Naive thymus-derived CD4-positive, alpha-beta T cell (primary cell): Measurements from ENCODE around the gene ATF7IP. TPM values are rescaled to one million over a fixed set of nuclear protein-coding genes. Genes with fewer than 3 reads are reported as not detected.

Experiments
- ATAC-seq: fragments of 150-1000 bp; cut with Tn5 transposase; 2 replicates; pipeline ENCODE4 v1.10.0; 2021; ENCODE audit warnings: mild to moderate bottlenecking, moderate library complexity
- CTCF ChIA-PET: fragments of 350-600 bp; sonication (Branson Sonifier 250); formaldehyde crosslinking; loops from one replicate; lab custom pipeline; 2021; ENCODE audit warnings: antibody characterized with exemption; lab: Charles Lee
- POLR2A ChIA-PET: fragments of 350-600 bp; sonication (Branson Sonifier 250); formaldehyde crosslinking; loops from one replicate; lab custom pipeline; 2021; ENCODE audit warnings: antibody characterized with exemption, inconsistent platforms; lab: Charles Lee
- DNase-seq, 9 donors: peaks; one replicate each; pipeline versions ENCODE4 v3.0.0 to v3.0.0-alpha.2; 2020 to 2022; ENCODE audit warnings: mixed read lengths in 1 of 9
- H3K27ac ChIP-seq: one replicate; pipeline ENCODE4 v1.7.0; 2013; ENCODE audit warnings: mild to moderate bottlenecking, low read depth, low read length, moderate library complexity
- H3K27me3 ChIP-seq, 2 donors: one replicate each; pipeline ENCODE4 v1.7.0; 2013; ENCODE audit warnings: low read length in 2 of 2, mild to moderate bottlenecking in 2 of 2, moderate library complexity in 2 of 2; ENCODE audit not compliant: control insufficient read depth in 2 of 2, insufficient read depth in 2 of 2
- H3K36me3 ChIP-seq, 3 experiments: 1 replicate in 2 of 3; 2 replicates in 1 of 3; pipeline ENCODE4 v1.7.0; 2013; ENCODE audit warnings: low read length in 3 of 3, mild to moderate bottlenecking in 3 of 3, moderate library complexity in 1 of 3; ENCODE audit not compliant: insufficient read depth in 3 of 3, control insufficient read depth in 2 of 3
- H3K4me1 ChIP-seq, 2 donors: one replicate each; pipeline ENCODE4 v1.7.0; 2013; ENCODE audit warnings: low read length in 2 of 2, mild to moderate bottlenecking in 2 of 2, moderate library complexity in 1 of 2; ENCODE audit not compliant: control insufficient read depth in 2 of 2, insufficient read depth in 2 of 2
- H3K4me3 ChIP-seq: 2 replicates; pipeline ENCODE4 v1.7.0; 2013; ENCODE audit warnings: mild to moderate bottlenecking, low read length
- H3K9me3 ChIP-seq, 3 experiments: 1 replicate in 2 of 3; 2 replicates in 1 of 3; pipeline ENCODE4 v1.7.0; 2013; ENCODE audit warnings: low read length in 3 of 3; ENCODE audit not compliant: control insufficient read depth in 2 of 3
- H3K27ac Mint-ChIP-seq, 9 donors: one replicate each; pipeline ENCODE4 v1.8.0; 2020 to 2022; ENCODE audit warnings: mixed read lengths in 9 of 9, mild to moderate bottlenecking in 8 of 9, moderate library complexity in 5 of 9, inconsistent platforms in 2 of 9
- H3K27me3 Mint-ChIP-seq, 5 donors: one replicate each; pipeline ENCODE4 v1.8.0; 2021 to 2022; ENCODE audit warnings: mixed read lengths in 5 of 5, mild to moderate bottlenecking in 1 of 5
- H3K36me3 Mint-ChIP-seq, 5 donors: one replicate each; pipeline ENCODE4 v1.8.0; 2020 to 2022; ENCODE audit warnings: mixed read lengths in 5 of 5, mild to moderate bottlenecking in 3 of 5, inconsistent platforms in 1 of 5
- H3K4me1 Mint-ChIP-seq, 7 donors: one replicate each; pipeline ENCODE4 v1.8.0; 2020 to 2022; ENCODE audit warnings: mixed read lengths in 7 of 7, mild to moderate bottlenecking in 3 of 7, inconsistent platforms in 1 of 7
- H3K4me3 Mint-ChIP-seq, 10 donors: one replicate each; pipeline ENCODE4 v1.8.0; 2020 to 2022; ENCODE audit warnings: mild to moderate bottlenecking in 10 of 10, mixed read lengths in 10 of 10, moderate library complexity in 6 of 10, inconsistent platforms in 2 of 10
- H3K9me3 Mint-ChIP-seq, 11 donors: one replicate each; pipeline ENCODE4 v1.8.0; 2020 to 2022; ENCODE audit warnings: mixed read lengths in 11 of 11, mild to moderate bottlenecking in 4 of 11, inconsistent platforms in 1 of 11, moderate library complexity in 1 of 11
- intact Hi-C, 2 donors: fragments of 100-400 bp; cut with micrococcal nuclease; formaldehyde crosslinking; loops; one replicate each; pipeline ENCODE4 v1.15.1; 2023
- polyA plus RNA-seq, 2 donors: library from polyadenylated mRNA; unstranded; fragments of 300-500 nt; fragmentation: Illumina TruSeq; gene quantifications; one replicate each; pipeline ENCODE4 v1.2.3, GENCODE V29; 2021
- total RNA-seq, 6 experiments: library from RNA in 5 of 6; stranded (reverse) in 5 of 6; gene quantifications; 1 replicate in 5 of 6; 2 replicates in 1 of 6; pipeline ENCODE4 v1.2.3 and lab custom pipeline; 2021 to 2026

Gene ATF7IP
- total and polyA plus RNA-seq, 7 experiments from 2014 or later: 92.7 to 181 (median 134) TPM

DNA sequence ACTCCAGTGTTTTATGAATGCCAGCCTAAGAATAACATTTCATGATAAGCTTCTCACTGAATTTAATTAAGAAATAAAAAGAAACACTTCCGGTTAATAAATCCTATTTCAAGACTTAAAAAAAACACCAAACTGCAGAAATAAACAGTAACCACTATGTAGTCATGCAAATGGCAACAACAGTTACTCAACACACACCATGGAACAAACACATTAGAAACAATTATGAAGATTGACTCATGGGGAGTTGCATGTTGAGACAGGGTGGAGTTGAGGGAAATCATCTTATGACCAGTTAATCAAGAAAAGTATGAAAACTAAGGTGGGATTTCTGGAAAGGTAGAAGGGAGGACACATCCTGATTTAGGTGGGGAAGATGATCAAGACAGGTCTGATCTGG, 149.5 kb downstream of the ATF7IP start:
- no peak overlapping the region for H3K27ac ChIP-seq
- Mint-ChIP-seq H3K4me3 (no peak overlapping the region), H3K4me1 (no peaks in the 10 kb centered on the region), H3K36me3 (peaks cover 0 to 5% (median 0%) of the 10 kb centered on the region in 5 donors), H3K9me3 (peaks cover 0 to 9% (median 6%) of the 10 kb centered on the region in 11 donors), H3K27ac (no peak overlapping the region), H3K27me3 (peaks cover 0 to 12% (median 9%) of the 10 kb centered on the region in 5 donors)
- intact Hi-C loops: no loop called here
- no peak for DNase-seq
- no peak for ATAC-seq
- ChIA-PET CTCF (interaction anchor here (0.7 kb wide), 1 partner anchor 1816 kb away, joined by 4 read pairs; no protein-coding TSS in a partner anchor), POLR2A (no interaction called here)
- H3K4me1 ChIP-seq: no peaks in the 10 kb centered on the region
- no peak overlapping the region for H3K4me3 ChIP-seq
- H3K27me3 ChIP-seq: no peaks in the 10 kb centered on the region
- no peaks in the 10 kb centered on the region for H3K36me3 ChIP-seq
- H3K9me3 ChIP-seq: no peaks in the 10 kb centered on the region

GRCh38 chr12:14521822-14522221, 156.3 kb downstream of the ATF7IP start:
- ATAC-seq: no peak

DNA sequence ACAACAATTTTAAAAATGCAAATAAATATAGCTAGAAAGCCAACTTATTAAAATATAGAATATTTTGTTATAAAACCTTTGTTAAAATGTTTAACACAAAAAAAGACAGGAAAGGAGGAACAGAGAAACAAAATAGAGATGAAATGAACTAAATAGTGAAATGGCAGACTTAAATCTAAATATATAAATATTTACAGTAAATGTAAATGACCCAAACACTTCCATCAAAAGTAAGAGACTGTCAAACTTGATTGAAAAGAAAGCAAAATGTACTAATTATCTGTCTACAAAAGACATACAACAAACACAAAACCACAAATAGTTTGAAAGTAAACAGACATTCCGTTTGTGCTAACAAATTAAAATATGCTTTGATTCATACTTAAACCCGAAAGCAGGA, 160.5 kb downstream of the ATF7IP start:
- CTCF ChIA-PET: interaction anchor here (0.7 kb wide), 1 partner anchor 1501 kb away, joined by 3 read pairs; no protein-coding TSS in a partner anchor
- Mint-ChIP-seq H3K27me3 (peaks cover 0 to 12% (median 8%) of the 10 kb centered on the region in 5 donors), H3K9me3 (peaks cover 10 to 52% (median 37%) of the 10 kb centered on the region in 11 donors), H3K4me1 (no peaks in the 10 kb centered on the region), H3K36me3 (peaks cover 3 to 34% (median 12%) of the 10 kb centered on the region in 5 donors), H3K4me3 (no peak overlapping the region), H3K27ac (no peak overlapping the region)
- POLR2A ChIA-PET: interaction anchor here (0.6 kb wide), 1 partner anchor 160 kb away, joined by 3 read pairs; the partner anchor contains the start of gene ATF7IP
- H3K27me3 ChIP-seq: no peaks in the 10 kb centered on the region
- ATAC-seq (no peak), DNase-seq (no peak)
- H3K9me3 ChIP-seq: peaks cover 0 to 16% (median 2%) of the 10 kb centered on the region in 3 experiments
- H3K4me1 ChIP-seq: no peaks in the 10 kb centered on the region
- H3K4me3 ChIP-seq: no peak overlapping the region
- H3K36me3 ChIP-seq: no peaks in the 10 kb centered on the region
- H3K27ac ChIP-seq: no peak overlapping the region
- intact Hi-C loops: no loop called here

More at GRCh38 chr12:14521822-14522221, 156.3 kb downstream of the ATF7IP start:
- Mint-ChIP-seq H3K4me1 (no peaks in the 10 kb centered on the region), H3K36me3 (peaks cover 3 to 44% (median 17%) of the 10 kb centered on the region in 5 donors), H3K9me3 (peaks cover 17 to 71% (median 53%) of the 10 kb centered on the region in 11 donors), H3K4me3 (no peak overlapping the region), H3K27me3 (peaks cover 0 to 17% (median 6%) of the 10 kb centered on the region in 5 donors), H3K27ac (no peak overlapping the region)
- Histone ChIP-seq H3K4me3 (no peak overlapping the region), H3K27me3 (no peaks in the 10 kb centered on the region), H3K4me1 (no peaks in the 10 kb centered on the region), H3K36me3 (no peaks in the 10 kb centered on the region), H3K9me3 (peaks cover 0 to 18% (median 7%) of the 10 kb centered on the region in 3 experiments), H3K27ac (no peak overlapping the region)
- ChIA-PET CTCF (no interaction called here), POLR2A (no interaction called here)
- DNase-seq: no peak
- intact Hi-C loops: no loop called here

GRCh38 chr12:14532152-14532551, 166.7 kb downstream of the ATF7IP start:
- Mint-ChIP-seq H3K4me3 (no peak overlapping the region), H3K4me1 (no peaks in the 10 kb centered on the region), H3K27ac (no peak overlapping the region), H3K27me3 (peaks cover 0 to 6% (median 0%) of the 10 kb centered on the region in 5 donors), H3K36me3 (no peaks in the 10 kb centered on the region), H3K9me3 (peaks cover 0 to 2% (median 0%) of the 10 kb centered on the region in 11 donors)
- no peak for DNase-seq
- no peak for ATAC-seq
- Histone ChIP-seq H3K27ac (no peak overlapping the region), H3K36me3 (no peaks in the 10 kb centered on the region), H3K9me3 (no peaks in the 10 kb centered on the region), H3K27me3 (no peaks in the 10 kb centered on the region), H3K4me3 (no peak overlapping the region), H3K4me1 (no peaks in the 10 kb centered on the region)
- intact Hi-C loops: no loop called here
- CTCF ChIA-PET: no interaction called here
- POLR2A ChIA-PET: interaction anchor here (0.5 kb wide), 1 partner anchor 27 kb away, joined by 3 read pairs; no protein-coding TSS in a partner anchor

DNA sequence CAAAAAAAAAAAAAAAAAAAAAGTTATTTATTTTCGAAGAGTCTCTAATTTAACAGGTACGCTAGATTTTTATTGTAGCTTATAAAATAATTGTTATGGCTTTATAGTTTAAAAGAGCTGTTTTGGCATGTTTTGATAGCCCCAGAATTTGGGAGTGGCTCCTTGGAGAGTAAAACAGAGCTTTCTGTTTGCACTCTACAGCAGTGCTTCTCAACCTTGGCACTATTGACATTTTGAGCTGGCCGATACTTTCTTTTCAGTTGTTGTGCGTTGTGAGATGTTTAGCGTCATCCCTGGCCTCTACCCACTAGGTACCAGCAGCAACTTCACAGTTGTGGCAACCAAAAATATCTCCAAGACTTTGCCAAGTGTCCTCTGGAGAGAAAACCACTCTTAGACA, 171.6 kb downstream of the ATF7IP start:
- Histone ChIP-seq H3K9me3 (no peaks in the 10 kb centered on the region), H3K4me1 (no peaks in the 10 kb centered on the region), H3K27ac (no peak overlapping the region), H3K27me3 (no peaks in the 10 kb centered on the region), H3K36me3 (no peaks in the 10 kb centered on the region), H3K4me3 (no peak overlapping the region)
- no peak overlapping the region for H3K27ac Mint-ChIP-seq
- DNase-seq (no peak), ATAC-seq (no peak)
- no peak overlapping the region for H3K4me3 Mint-ChIP-seq
- peaks cover 0 to 10% (median 0%) of the 10 kb centered on the region in 5 donors for H3K27me3 Mint-ChIP-seq
- H3K36me3 Mint-ChIP-seq: no peaks in the 10 kb centered on the region
- H3K4me1 Mint-ChIP-seq: no peaks in the 10 kb centered on the region
- peaks cover 0 to 2% (median 0%) of the 10 kb centered on the region in 11 donors for H3K9me3 Mint-ChIP-seq
- ChIA-PET CTCF (no interaction called here), POLR2A (interaction anchor here (0.7 kb wide), 1 partner anchor 322 kb away, joined by 4 read pairs; no protein-coding TSS in a partner anchor)
- intact Hi-C loops: no loop called here

DNA sequence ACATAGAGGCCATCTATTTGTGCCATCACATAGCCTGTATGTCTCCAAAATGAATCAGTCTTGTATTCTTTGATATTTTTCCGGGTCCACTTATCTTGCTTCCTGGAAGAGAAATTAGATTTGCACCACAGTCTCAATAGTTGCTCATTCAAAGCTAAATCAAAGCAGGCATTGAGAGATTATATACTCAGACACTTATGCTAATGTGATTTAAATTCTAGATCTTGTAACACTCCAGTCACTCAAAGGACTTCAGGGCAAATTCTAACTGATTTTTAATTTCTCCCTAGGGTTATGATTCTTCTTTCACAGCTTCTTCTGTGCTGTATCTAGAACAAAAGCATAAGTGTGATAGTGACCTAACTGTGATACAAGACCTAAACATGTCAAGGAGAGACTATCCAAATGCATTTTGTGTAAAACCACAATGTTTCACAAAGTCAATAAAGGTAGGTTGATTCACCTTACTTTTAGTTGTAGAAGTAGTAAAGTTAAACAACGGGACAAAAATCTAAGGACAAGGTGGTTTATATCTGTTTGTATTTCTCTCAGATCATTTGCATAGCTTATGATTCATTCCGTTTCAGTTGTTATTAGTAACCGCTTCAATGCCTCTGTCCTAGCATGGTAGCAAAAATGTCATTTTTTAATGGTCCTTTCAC, 175.4 kb downstream of the ATF7IP start:
- no peak overlapping the region for H3K4me3 ChIP-seq
- no peak overlapping the region for H3K27ac Mint-ChIP-seq
- no peaks in the 10 kb centered on the region for H3K27me3 ChIP-seq
- peaks cover 0 to 10% (median 2%) of the 10 kb centered on the region in 5 donors for H3K27me3 Mint-ChIP-seq
- H3K9me3 Mint-ChIP-seq: peaks cover 0 to 1% (median 0%) of the 10 kb centered on the region in 11 donors
- DNase-seq: no peak
- H3K4me1 ChIP-seq: no peaks in the 10 kb centered on the region
- ChIA-PET POLR2A (no interaction called here), CTCF (no interaction called here)
- no peaks in the 10 kb centered on the region for H3K36me3 ChIP-seq
- H3K36me3 Mint-ChIP-seq: no peaks in the 10 kb centered on the region
- H3K4me1 Mint-ChIP-seq: no peaks in the 10 kb centered on the region
- intact Hi-C loops: no loop called here
- no peak for ATAC-seq
- no peak overlapping the region for H3K27ac ChIP-seq
- H3K4me3 Mint-ChIP-seq: no peak overlapping the region
- no peaks in the 10 kb centered on the region for H3K9me3 ChIP-seq
